Pancreas (tissue), 10 donors: Measurements from ENCODE around the gene SLC35B2. TPM values are rescaled to one million over a fixed set of nuclear protein-coding genes. Genes with fewer than 3 reads are reported as not detected.

Source experiments
- ATAC-seq, 4 donors: fragments of 200-7000 bp; cut with Tn5 transposase; one replicate each; pipeline versions ENCODE4 v1.8.0 to v1.9.1; 2020; ENCODE audit warnings: mild to moderate bottlenecking in 4 of 4, moderate library complexity in 4 of 4
- DNase-seq, 6 donors: peaks; one replicate each; pipeline ENCODE4 v3.0.0-alpha.2; 2020
- FAIRE-seq: peaks from 2 replicates; lab custom pipeline; 2012; peaks lifted over from hg19 to GRCh38; lab: Jason Lieb, UNC
- H3K27ac ChIP-seq, 4 donors: fragments of 200-600 bp; sonication (generic); 1 replicate in 3 of 4; 2 replicates in 1 of 4; pipeline versions ENCODE4 v1.5.0 to v1.8.0; 2020
- H3K27me3 ChIP-seq, 4 donors: fragments of 200-600 bp; one replicate each; pipeline ENCODE4 v1.8.0; 2021
- H3K36me3 ChIP-seq, 3 donors: fragments of 200-600 bp; sonication (generic) in 1 of 3; one replicate each; pipeline versions ENCODE4 v1.5.0 to v1.8.0; 2020 to 2021
- H3K4me1 ChIP-seq, 3 donors: fragments of 200-600 bp; one replicate each; pipeline ENCODE4 v1.8.0; 2021
- H3K4me3 ChIP-seq, 4 donors: fragments of 200-600 bp; sonication (generic) in 2 of 4; one replicate each; pipeline versions ENCODE4 v1.5.0 to v1.8.0; 2020 to 2021
- H3K9me3 ChIP-seq, 4 donors: fragments of 200-600 bp; one replicate each; pipeline ENCODE4 v1.8.0; 2021
- WGBS, 2 donors: extraction: QIAGEN DNeasy Blood & Tissue Kit; methylation state at CpG; one replicate each; pipeline ENCODE4 v1.1.7; 2013; 5-methylcytosine and 5-hydroxymethylcytosine counted together
- intact Hi-C, 3 donors: fragments of 100-400 bp; cut with DNase I; formaldehyde crosslinking; loops; one replicate each; pipeline versions ENCODE4 v1.11.1 to v1.14.2; 2022
- polyA plus RNA-seq, 2 donors: library from polyadenylated mRNA; stranded (reverse); fragments of 200-250 nt; gene quantifications; one replicate each; pipeline ENCODE4 v1.2.3, GENCODE V29; 2013
- total RNA-seq, 6 donors: library from RNA; stranded (reverse); fragmentation: NEBNext Ultra II Directional in 4 of 6; extraction: Animal tissue kit (Norgen Biotek cat#: 25700) in 4 of 6; gene quantifications; one replicate each; pipeline versions ENCODE4 v1.2.1 to v1.2.4, GENCODE V29; 2021 to 2023
- TF ChIP-seq, protein P1 (sequence below), 4 donors: fragments of 200-600 bp; sonication (generic) in 3 of 4; IDR thresholded peaks; one replicate each; pipeline versions ENCODE4 v1.5.0 to v1.8.0; 2021; ENCODE audit warnings: antibody characterized with exemption in 4 of 4
- donor health status: healthy with polysubstance abuse.
- donor health status: DM: no; HTN: no; CAD: no; lungs with moderate emphysema.
- donor health status: DM: no; HTN: no; CAD: no.
- donor health status: control.
- donor health status: control.
- donor health status: Bipolar disorder and iron deficiency.
- donor health status: DM: yes; HTN: yes; CAD: no.
- donor health status: DM: no; HTN: no; CAD: no.
- donor health status: DM: no; HTN: no; CAD: no.
- donor health status: DM: yes; HTN: yes; CAD: no.

Gene SLC35B2
- total and polyA plus RNA-seq, 8 donors, result 10.8 to 30.4 (median 20.5) TPM

DNA sequence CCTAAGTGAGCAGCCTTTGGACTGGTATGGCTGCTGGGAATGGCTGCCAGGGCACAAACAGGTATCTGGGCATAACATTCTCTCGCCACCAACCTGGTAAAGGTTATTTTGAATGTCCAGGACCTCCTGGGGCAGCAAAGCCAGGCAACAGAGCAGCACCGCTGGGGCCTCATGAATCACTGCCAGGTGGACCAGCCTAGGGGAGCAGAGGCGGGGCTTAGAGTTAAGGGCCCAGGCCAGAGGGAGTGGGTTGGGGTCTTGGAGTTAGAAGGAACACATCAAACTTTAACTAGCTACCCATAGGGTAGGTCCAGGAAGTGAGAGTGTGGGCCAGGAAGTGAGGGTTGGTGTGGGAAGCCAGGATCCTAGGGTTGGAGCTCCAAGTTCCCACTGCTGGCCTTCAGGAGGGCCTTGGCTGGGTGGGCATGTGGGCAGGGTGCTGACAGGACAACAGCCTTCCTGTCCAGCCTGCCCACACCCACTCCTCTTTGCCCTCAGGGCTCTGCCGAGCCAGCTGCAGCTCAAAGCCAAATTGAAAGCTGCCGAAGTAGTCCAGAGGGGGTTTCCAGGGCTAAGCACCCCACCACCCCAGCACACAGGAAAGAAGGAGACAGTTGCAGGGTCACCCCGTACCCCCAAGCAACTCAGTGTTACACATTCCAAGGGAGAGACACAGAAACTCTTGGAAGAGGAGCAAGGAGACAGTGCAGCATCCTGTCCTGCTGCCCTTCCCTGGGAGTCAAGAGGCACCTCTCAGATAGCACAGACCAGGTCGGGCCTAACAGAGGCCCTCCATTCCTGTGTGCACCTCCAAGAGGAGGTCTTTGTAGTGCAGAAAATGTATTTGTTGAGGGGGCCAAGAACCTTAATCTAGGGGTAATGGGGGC lies 5.4 kb upstream of the SLC35B2 start:
- FAIRE-seq (no peak), DNase-seq (no peak), ATAC-seq (no peak)
- Histone ChIP-seq H3K27ac (peak overlapping the region in 2 of 4 donors; percentile 81 to 87), H3K36me3 (peaks cover 0 to 3% (median 0%) of the 10 kb centered on the region in 3 donors), H3K4me1 (peaks cover 0 to 23% (median 4%) of the 10 kb centered on the region in 3 donors), H3K4me3 (peak overlapping the region in 2 of 4 donors; percentile 1 to 93), H3K9me3 (no peaks in the 10 kb centered on the region), H3K27me3 (no peaks in the 10 kb centered on the region)
- TF ChIP-seq, protein P1, sequence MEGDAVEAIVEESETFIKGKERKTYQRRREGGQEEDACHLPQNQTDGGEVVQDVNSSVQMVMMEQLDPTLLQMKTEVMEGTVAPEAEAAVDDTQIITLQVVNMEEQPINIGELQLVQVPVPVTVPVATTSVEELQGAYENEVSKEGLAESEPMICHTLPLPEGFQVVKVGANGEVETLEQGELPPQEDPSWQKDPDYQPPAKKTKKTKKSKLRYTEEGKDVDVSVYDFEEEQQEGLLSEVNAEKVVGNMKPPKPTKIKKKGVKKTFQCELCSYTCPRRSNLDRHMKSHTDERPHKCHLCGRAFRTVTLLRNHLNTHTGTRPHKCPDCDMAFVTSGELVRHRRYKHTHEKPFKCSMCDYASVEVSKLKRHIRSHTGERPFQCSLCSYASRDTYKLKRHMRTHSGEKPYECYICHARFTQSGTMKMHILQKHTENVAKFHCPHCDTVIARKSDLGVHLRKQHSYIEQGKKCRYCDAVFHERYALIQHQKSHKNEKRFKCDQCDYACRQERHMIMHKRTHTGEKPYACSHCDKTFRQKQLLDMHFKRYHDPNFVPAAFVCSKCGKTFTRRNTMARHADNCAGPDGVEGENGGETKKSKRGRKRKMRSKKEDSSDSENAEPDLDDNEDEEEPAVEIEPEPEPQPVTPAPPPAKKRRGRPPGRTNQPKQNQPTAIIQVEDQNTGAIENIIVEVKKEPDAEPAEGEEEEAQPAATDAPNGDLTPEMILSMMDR (IDR thresholded peaks at IDR 0.05), result no peak
- 58 to 67% methylated on average over 7 of the region's 7 CpGs for WGBS, 2 donors
- intact Hi-C loops, result no loop called here

DNA sequence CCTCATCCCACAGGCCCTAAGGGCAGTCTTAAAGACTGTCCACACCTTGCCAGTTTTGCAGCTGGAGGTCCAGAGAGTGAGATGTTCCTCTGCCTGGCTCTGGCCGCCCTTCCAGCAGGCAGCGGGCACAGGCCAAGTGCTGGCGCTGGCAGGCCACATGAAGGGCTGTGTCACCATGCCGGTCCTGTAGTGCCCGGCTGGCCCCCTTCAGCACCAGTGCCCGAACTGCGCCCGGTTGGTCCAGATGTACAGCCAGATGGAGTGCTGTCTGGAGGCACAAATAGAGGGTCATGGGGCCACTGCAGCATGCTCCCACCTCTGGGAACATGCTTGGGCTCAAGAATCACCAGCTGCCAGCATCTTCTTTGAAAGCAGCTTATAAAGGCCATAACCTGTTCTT lies 4.3 kb upstream of the SLC35B2 start:
- intact Hi-C loops, result no loop called here
- no peak for ATAC-seq
- Histone ChIP-seq H3K4me3 (no peak overlapping the region), H3K27ac (no peak overlapping the region), H3K27me3 (no peaks in the 10 kb centered on the region), H3K36me3 (peaks cover 0 to 3% (median 0%) of the 10 kb centered on the region in 3 donors), H3K4me1 (peaks cover 0 to 24% (median 4%) of the 10 kb centered on the region in 3 donors), H3K9me3 (no peaks in the 10 kb centered on the region)
- FAIRE-seq, result no peak
- 86 to 94% methylated on average over 8 of the region's 8 CpGs for WGBS, 2 donors
- peak in 1 of 6 donors; percentile 17 for DNase-seq
- TF ChIP-seq, protein P1 (IDR thresholded peaks at IDR 0.05), result no peak

DNA sequence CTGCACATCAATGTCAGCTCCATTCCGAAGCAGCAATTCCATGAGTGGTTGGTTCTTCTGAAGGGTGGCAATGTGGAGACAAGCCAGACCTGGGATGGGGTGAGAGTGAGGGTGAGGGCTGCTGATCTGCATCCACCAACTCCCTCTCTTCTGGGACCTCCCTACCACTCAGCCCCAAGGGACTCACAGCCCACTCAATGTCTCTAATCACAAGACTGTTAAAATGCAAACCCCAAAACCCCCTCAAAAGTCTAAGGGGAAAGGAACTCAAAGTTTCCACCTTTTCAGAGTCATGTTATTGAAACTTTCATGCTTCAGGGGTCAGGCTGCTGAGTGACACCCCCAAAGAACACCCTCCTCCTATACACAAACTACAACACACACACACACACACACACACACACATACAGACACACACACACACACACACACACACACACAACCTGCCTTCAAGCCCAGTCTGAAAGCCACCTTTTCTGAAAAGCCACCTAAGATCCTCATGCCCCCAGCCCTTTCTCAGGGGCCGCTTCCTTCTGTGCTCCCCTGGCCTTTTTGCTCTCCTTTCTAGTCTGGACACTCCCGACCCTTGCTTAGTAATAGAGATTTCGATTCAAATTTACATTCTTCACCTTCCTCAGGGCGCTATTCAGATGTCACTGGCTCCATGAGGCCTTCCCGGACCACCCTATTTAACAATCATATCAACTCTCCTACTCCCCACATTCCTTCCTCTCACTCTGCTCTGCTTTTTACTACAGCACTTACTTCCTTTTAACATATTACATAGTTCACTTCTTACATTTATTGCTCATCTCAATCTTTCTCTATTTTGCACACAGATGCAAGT lies 3.3 kb upstream of the SLC35B2 start:
- peaks cover 0 to 3% (median 0%) of the 10 kb centered on the region in 3 donors for H3K36me3 ChIP-seq
- H3K27me3 ChIP-seq, result no peaks in the 10 kb centered on the region
- H3K4me1 ChIP-seq, result peaks cover 0 to 28% (median 4%) of the 10 kb centered on the region in 3 donors
- intact Hi-C loops, result no loop called here
- no peak overlapping the region for H3K4me3 ChIP-seq
- DNase-seq (no peak), FAIRE-seq (no peak), ATAC-seq (no peak)
- H3K27ac ChIP-seq, result no peak overlapping the region
- TF ChIP-seq, protein P1 (IDR thresholded peaks at IDR 0.05), result no peak
- no peaks in the 10 kb centered on the region for H3K9me3 ChIP-seq
- 86 to 87% methylated on average over 6 of the region's 6 CpGs for WGBS, 2 donors

DNA sequence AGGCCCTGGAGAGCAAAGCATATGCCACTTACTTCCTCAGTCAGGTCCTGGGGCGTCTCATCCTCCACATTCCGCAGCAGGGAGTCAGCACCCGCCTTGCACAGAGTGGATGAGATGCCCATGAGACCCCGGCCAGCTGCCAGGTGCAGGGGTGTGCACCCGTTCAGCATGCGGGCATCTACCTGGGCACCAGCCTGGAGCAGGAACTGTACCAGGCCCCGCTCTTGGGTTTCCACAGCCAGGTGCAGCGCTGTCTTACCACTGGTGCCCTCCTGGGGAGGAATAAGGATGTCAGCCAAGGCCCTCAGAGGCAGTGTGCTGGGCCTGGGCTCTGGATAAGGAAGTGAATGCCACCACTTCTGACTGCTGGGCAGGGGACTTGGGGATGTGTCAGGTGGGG lies 2.7 kb upstream of the SLC35B2 start:
- Histone ChIP-seq H3K9me3 (no peaks in the 10 kb centered on the region), H3K4me3 (no peak overlapping the region), H3K27me3 (no peaks in the 10 kb centered on the region), H3K36me3 (peaks cover 0 to 3% (median under 1%) of the 10 kb centered on the region in 3 donors), H3K4me1 (peaks cover 0 to 28% (median 4%) of the 10 kb centered on the region in 3 donors), H3K27ac (no peak overlapping the region)
- intact Hi-C loops, result no loop called here
- no peak for FAIRE-seq
- no peak for ATAC-seq
- DNase-seq, result no peak
- TF ChIP-seq, protein P1 (IDR thresholded peaks at IDR 0.05), result no peak
- 88 to 93% methylated on average over 8 of the region's 8 CpGs for WGBS, 2 donors
